SH-SY5Y (cell line): ENCODE measurements around the gene AFG1L.

ENCODE experiments used
- GATA2 ChIP-seq: IDR thresholded peaks from 2 replicates; pipeline ENCODE4 v1.6.1; 2011; ENCODE audit warnings: mild to moderate bottlenecking, low read depth, low read length
- GATA3 ChIP-seq: IDR thresholded peaks from 2 replicates; pipeline ENCODE4 v1.6.1; 2011; ENCODE audit warnings: low read depth, mild to moderate bottlenecking, low read length, moderate library complexity

- TF ChIP-seq GATA2 (no peak), GATA3 (no peak)
These were observed 42.1 kb downstream of the AFG1L start for GRCh38 chr6:108336971-108337370.
